OCI-LY3 (cell line): ENCODE measurements around the gene FOXI2.

Experiments used
- EZH2phosphoT487 ChIP-seq: fragments of 200-600 bp; shearing (Covaris generic); IDR thresholded peaks from 2 replicates; pipeline ENCODE4 v1.6.1; 2018; ENCODE audit warnings: antibody characterized with exemption, mixed run types, low read depth
- TF ChIP-seq, protein P1 (sequence below): fragments of 200-600, 300-600 bp; sonication (generic); IDR thresholded peaks from 2 replicates; pipeline ENCODE4 v1.5.1; 2014; ENCODE audit warnings: antibody characterized with exemption, low read length, low read depth

GRCh38 chr10:127695431-127695830, 41.6 kb upstream of the FOXI2 start:
- TF ChIP-seq, protein P1, sequence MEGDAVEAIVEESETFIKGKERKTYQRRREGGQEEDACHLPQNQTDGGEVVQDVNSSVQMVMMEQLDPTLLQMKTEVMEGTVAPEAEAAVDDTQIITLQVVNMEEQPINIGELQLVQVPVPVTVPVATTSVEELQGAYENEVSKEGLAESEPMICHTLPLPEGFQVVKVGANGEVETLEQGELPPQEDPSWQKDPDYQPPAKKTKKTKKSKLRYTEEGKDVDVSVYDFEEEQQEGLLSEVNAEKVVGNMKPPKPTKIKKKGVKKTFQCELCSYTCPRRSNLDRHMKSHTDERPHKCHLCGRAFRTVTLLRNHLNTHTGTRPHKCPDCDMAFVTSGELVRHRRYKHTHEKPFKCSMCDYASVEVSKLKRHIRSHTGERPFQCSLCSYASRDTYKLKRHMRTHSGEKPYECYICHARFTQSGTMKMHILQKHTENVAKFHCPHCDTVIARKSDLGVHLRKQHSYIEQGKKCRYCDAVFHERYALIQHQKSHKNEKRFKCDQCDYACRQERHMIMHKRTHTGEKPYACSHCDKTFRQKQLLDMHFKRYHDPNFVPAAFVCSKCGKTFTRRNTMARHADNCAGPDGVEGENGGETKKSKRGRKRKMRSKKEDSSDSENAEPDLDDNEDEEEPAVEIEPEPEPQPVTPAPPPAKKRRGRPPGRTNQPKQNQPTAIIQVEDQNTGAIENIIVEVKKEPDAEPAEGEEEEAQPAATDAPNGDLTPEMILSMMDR: no peak
- no peak for TF ChIP-seq EZH2phosphoT487
